Lower lobe of right lung (tissue), 2 donors: ENCODE results near the gene TLR5. TPM values are rescaled to one million over a fixed set of nuclear protein-coding genes. Genes with fewer than 3 reads are reported as not detected.

Experiments used
- ATAC-seq, 2 donors: fragments of 200-7000 bp; cut with Tn5 transposase; one replicate each; pipeline ENCODE4 v1.9.1; 2020 to 2022; ENCODE audit warnings: mild to moderate bottlenecking in 2 of 2, moderate library complexity in 2 of 2
- DNase-seq: peaks from one replicate; pipeline ENCODE4 v3.0.0-alpha.2; 2020
- H3K27ac ChIP-seq: fragments of 200-600 bp; one replicate; pipeline ENCODE4 v1.8.0; 2022
- H3K27me3 ChIP-seq: fragments of 200-600 bp; one replicate; pipeline ENCODE4 v1.8.0; 2022; ENCODE audit warnings: low read depth
- H3K36me3 ChIP-seq: fragments of 200-600 bp; one replicate; pipeline ENCODE4 v1.8.0; 2022; ENCODE audit warnings: mild to moderate bottlenecking
- H3K4me1 ChIP-seq: fragments of 200-600 bp; one replicate; pipeline ENCODE4 v1.8.0; 2022
- H3K4me3 ChIP-seq: fragments of 200-600 bp; one replicate; pipeline ENCODE4 v1.8.0; 2022; ENCODE audit warnings: mild to moderate bottlenecking
- H3K9me3 ChIP-seq: fragments of 200-600 bp; one replicate; pipeline ENCODE4 v1.8.0; 2022
- CTCF ChIP-seq: fragments of 200-600 bp; IDR thresholded peaks from one replicate; pipeline ENCODE4 v1.8.0; 2022; ENCODE audit warnings: antibody characterized with exemption, mild to moderate bottlenecking
- intact Hi-C: fragments of 100-400 bp; cut with DNase I; formaldehyde crosslinking; loops from one replicate; pipeline ENCODE4 v1.11.0; 2022
- total RNA-seq: library from RNA; stranded (reverse); fragmentation: NEBNext Ultra II Directional; extraction: Animal tissue kit (Norgen Biotek cat#: 25700); gene quantifications from one replicate; pipeline ENCODE4 v1.2.1, GENCODE V29; 2021
- donor health status: DM: no; HTN: yes; CAD: no; lungs with severe emphysema.

The TLR5 gene
- total RNA-seq, 1 donor from 2014 or later, result 26.6 TPM

GRCh38 chr1:223147409-223147808, 4.4 kb upstream of the TLR5 start:
- H3K4me3 ChIP-seq, result no peak overlapping the region
- no peaks in the 10 kb centered on the region for H3K36me3 ChIP-seq
- H3K4me1 ChIP-seq, result peaks cover 22% of the 10 kb centered on the region
- H3K27ac ChIP-seq, result no peak overlapping the region
- no peaks in the 10 kb centered on the region for H3K27me3 ChIP-seq
- no peaks in the 10 kb centered on the region for H3K9me3 ChIP-seq
- ATAC-seq (no peak), DNase-seq (no peak)
- TF ChIP-seq CTCF, result no peak
- intact Hi-C loops, result no loop called here

GRCh38 chr1:223146745-223147144, 3.7 kb upstream of the TLR5 start:
- Histone ChIP-seq H3K4me3 (no peak overlapping the region), H3K4me1 (peaks cover 29% of the 10 kb centered on the region), H3K36me3 (no peaks in the 10 kb centered on the region), H3K27ac (no peak overlapping the region), H3K27me3 (no peaks in the 10 kb centered on the region), H3K9me3 (no peaks in the 10 kb centered on the region)
- ATAC-seq, result no peak
- no peak for TF ChIP-seq CTCF
- DNase-seq, result no peak
- intact Hi-C loops, result no loop called here

GRCh38 chr1:223144914-223145313, 1.9 kb upstream of the TLR5 start:
- Histone ChIP-seq H3K4me1 (peaks cover 40% of the 10 kb centered on the region), H3K27ac (no peak overlapping the region), H3K36me3 (no peaks in the 10 kb centered on the region), H3K9me3 (no peaks in the 10 kb centered on the region), H3K4me3 (no peak overlapping the region), H3K27me3 (no peaks in the 10 kb centered on the region)
- no peak for DNase-seq
- intact Hi-C loops, result no loop called here
- TF ChIP-seq CTCF, result no peak
- no peak for ATAC-seq

GRCh38 chr1:223144431-223144830, 1.4 kb upstream of the TLR5 start:
- no peak for ATAC-seq
- Histone ChIP-seq H3K36me3 (no peaks in the 10 kb centered on the region), H3K4me1 (peaks cover 40% of the 10 kb centered on the region), H3K27ac (no peak overlapping the region), H3K4me3 (no peak overlapping the region), H3K27me3 (no peaks in the 10 kb centered on the region), H3K9me3 (no peaks in the 10 kb centered on the region)
- no peak for TF ChIP-seq CTCF
- intact Hi-C loops, result no loop called here
- DNase-seq, result no peak

GRCh38 chr1:223143537-223144248, 645 bp upstream of the TLR5 start:
- intact Hi-C loops, result no loop called here
- Histone ChIP-seq H3K9me3 (no peaks in the 10 kb centered on the region), H3K4me1 (peaks cover 40% of the 10 kb centered on the region), H3K27ac (peak overlapping the region; percentile 81), H3K27me3 (no peaks in the 10 kb centered on the region), H3K4me3 (peak overlapping the region; percentile 69), H3K36me3 (no peaks in the 10 kb centered on the region)
- ATAC-seq (peak; percentile 74 to 77), DNase-seq (peak; percentile 78)
- TF ChIP-seq CTCF, result no peak
